Breast epithelium (tissue), 4 donors: ENCODE results near the gene LRRC74B. TPM values are rescaled to one million over a fixed set of nuclear protein-coding genes. Genes with fewer than 3 reads are reported as not detected.

Source experiments
- DNase-seq, 2 donors: peaks; one replicate each; pipeline ENCODE4 v3.0.0-alpha.2; 2019; ENCODE audit warnings: low spot score in 2 of 2
- H3K27ac ChIP-seq, 2 donors: fragments of 200-600 bp; sonication (generic) in 1 of 2; one replicate each; pipeline ENCODE4 v1.5.1; 2016 to 2019; ENCODE audit warnings: mild to moderate bottlenecking in 1 of 2
- H3K27me3 ChIP-seq, 2 donors: fragments of 200-600 bp; sonication (generic) in 1 of 2; one replicate each; pipeline versions ENCODE4 v1.5.1 to v1.6.0; 2017 to 2019; ENCODE audit warnings: control low read depth in 1 of 2, mild to moderate bottlenecking in 1 of 2
- H3K36me3 ChIP-seq: fragments of 200-600 bp; one replicate; pipeline ENCODE4 v1.5.1; 2019
- H3K4me1 ChIP-seq, 2 donors: fragments of 200-600 bp; sonication (generic); one replicate each; pipeline ENCODE4 v1.5.1; 2016 to 2019; ENCODE audit warnings: control low read depth in 1 of 2
- H3K4me3 ChIP-seq, 3 donors: fragments of 200-600 bp; sonication (generic); 1 replicate in 2 of 3; 2 replicates in 1 of 3; pipeline ENCODE4 v1.5.1; 2016 to 2019; ENCODE audit warnings: mild to moderate bottlenecking in 3 of 3, moderate library complexity in 2 of 3
- H3K9me3 ChIP-seq, 2 donors: fragments of 200-600 bp; sonication (generic) in 1 of 2; one replicate each; pipeline ENCODE4 v1.5.1; 2016 to 2019; ENCODE audit warnings: control low read depth in 1 of 2
- POLR2A ChIP-seq: fragments of 450-650 bp; IDR thresholded peaks from one replicate; pipeline ENCODE4 v1.6.1; 2016; ENCODE audit warnings: antibody characterized with exemption, mild to moderate bottlenecking, moderate library complexity
- POLR2AphosphoS5 ChIP-seq, 3 donors: sonication (generic); formaldehyde crosslinking; IDR thresholded peaks; one replicate each; pipeline ENCODE4 v1.6.1; 2017; ENCODE audit warnings: antibody characterized with exemption in 3 of 3
- intact Hi-C: fragments of 100-400 bp; cut with DNase I; formaldehyde crosslinking; loops from one replicate; pipeline ENCODE4 v1.15.1; 2023; ENCODE audit warnings: low total_unique reads
- total RNA-seq, 3 donors: library from RNA; depleted of rRNA; stranded (reverse); fragments of >200 nt; gene quantifications; one replicate each; pipeline ENCODE4 v1.1.0, GENCODE V29; 2016
- TF ChIP-seq, protein P1 (sequence below), 3 donors: fragments of 450-650 bp; IDR thresholded peaks; one replicate each; pipeline ENCODE4 v1.5.1; 2016 to 2017; ENCODE audit warnings: antibody characterized with exemption in 3 of 3, mild to moderate bottlenecking in 3 of 3, moderate library complexity in 3 of 3

Gene LRRC74B
- total RNA-seq, 3 donors from 2014 or later, result not detected

DNA sequence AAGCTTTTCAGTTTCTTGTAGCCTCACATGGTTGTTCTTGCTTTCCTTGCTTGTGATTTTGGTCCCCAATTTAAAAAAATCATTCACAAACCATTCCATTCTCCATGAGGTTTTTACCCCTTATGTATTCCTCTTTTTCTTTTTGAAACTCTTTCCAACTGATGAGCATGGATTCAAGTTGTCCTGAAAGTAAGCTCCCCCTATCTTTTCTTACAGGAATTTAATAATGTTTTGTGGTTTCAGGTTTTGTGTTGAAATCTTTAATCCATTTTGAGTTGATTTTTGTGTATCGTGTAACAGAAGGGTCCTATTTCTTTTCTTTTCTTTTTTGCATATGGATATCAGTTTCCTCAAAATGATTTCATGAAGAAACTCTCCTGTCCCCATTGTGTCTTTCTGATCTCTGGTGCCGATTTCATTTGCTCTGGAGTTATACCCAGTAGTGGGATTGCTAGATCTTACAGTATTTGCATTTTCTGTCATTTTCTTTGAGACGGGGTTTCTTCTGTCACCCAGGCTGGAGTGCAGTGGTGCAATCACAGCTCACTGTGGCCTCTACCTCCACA lies 58.5 kb downstream of the LRRC74B start:
- no peak for DNase-seq
- H3K4me3 ChIP-seq, result no peak overlapping the region
- H3K27ac ChIP-seq, result no peak overlapping the region
- H3K9me3 ChIP-seq, result no peaks in the 10 kb centered on the region
- H3K27me3 ChIP-seq, result no peaks in the 10 kb centered on the region
- peaks cover 0 to 4% of the 10 kb centered on the region in 2 donors for H3K4me1 ChIP-seq
- intact Hi-C loops, result no loop called here
- no peaks in the 10 kb centered on the region for H3K36me3 ChIP-seq
- TF ChIP-seq POLR2AphosphoS5 (IDR thresholded peaks at IDR 0.05) (no peak), POLR2A (no peak)
- TF ChIP-seq, protein P1, sequence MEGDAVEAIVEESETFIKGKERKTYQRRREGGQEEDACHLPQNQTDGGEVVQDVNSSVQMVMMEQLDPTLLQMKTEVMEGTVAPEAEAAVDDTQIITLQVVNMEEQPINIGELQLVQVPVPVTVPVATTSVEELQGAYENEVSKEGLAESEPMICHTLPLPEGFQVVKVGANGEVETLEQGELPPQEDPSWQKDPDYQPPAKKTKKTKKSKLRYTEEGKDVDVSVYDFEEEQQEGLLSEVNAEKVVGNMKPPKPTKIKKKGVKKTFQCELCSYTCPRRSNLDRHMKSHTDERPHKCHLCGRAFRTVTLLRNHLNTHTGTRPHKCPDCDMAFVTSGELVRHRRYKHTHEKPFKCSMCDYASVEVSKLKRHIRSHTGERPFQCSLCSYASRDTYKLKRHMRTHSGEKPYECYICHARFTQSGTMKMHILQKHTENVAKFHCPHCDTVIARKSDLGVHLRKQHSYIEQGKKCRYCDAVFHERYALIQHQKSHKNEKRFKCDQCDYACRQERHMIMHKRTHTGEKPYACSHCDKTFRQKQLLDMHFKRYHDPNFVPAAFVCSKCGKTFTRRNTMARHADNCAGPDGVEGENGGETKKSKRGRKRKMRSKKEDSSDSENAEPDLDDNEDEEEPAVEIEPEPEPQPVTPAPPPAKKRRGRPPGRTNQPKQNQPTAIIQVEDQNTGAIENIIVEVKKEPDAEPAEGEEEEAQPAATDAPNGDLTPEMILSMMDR (IDR thresholded peaks at IDR 0.05), result no peak

DNA sequence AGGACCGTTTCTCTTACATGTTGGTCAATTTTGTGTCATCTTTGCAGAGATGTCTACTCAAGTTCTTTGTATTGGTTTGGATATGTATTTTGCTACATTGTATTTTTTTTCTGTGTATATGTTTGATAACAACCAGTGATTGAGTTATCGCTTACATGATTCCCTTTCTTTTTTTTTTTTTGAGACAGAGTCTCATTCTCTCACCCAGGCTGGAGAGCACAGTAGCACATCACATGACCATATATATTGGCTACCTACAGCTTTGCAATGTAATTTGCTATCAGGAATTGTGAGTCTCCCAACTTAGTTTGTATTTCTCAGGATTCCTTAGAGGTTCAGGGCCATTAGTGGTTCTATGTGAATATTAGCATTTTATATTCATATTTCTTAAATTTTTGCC lies 59.5 kb downstream of the LRRC74B start:
- intact Hi-C loops, result no loop called here
- Histone ChIP-seq H3K4me3 (no peak overlapping the region), H3K4me1 (peaks cover 0 to 4% of the 10 kb centered on the region in 2 donors), H3K27me3 (no peaks in the 10 kb centered on the region), H3K9me3 (no peaks in the 10 kb centered on the region), H3K36me3 (no peaks in the 10 kb centered on the region), H3K27ac (no peak overlapping the region)
- TF ChIP-seq POLR2A (no peak), POLR2AphosphoS5 (IDR thresholded peaks at IDR 0.05) (no peak)
- TF ChIP-seq, protein P1 (IDR thresholded peaks at IDR 0.05), result no peak
- no peak for DNase-seq

DNA sequence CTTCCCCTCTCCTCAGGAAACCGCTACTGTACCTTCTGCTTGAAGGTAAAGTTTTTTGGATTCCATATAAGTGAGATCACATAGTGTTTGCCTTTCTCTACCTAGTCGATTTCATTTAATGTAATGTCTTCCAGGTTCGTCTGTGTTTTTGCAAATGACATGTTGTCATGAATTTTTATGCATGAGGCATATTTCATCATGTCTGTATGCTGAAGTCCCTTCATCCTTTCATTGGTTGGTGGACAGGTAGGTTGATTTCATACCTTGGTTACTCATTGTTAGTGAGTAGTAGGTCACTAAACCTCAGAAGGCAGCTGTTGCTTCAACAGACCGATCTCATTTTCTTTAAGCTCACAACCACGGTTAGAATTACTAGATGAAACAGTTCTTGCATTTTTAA lies 60.3 kb downstream of the LRRC74B start:
- Histone ChIP-seq H3K36me3 (no peaks in the 10 kb centered on the region), H3K9me3 (no peaks in the 10 kb centered on the region), H3K4me1 (peaks cover 0 to 4% of the 10 kb centered on the region in 2 donors), H3K27me3 (no peaks in the 10 kb centered on the region), H3K4me3 (no peak overlapping the region), H3K27ac (no peak overlapping the region)
- intact Hi-C loops, result no loop called here
- DNase-seq, result no peak
- TF ChIP-seq, protein P1 (IDR thresholded peaks at IDR 0.05), result no peak
- TF ChIP-seq POLR2AphosphoS5 (IDR thresholded peaks at IDR 0.05), result no peak
- TF ChIP-seq POLR2A, result no peak

DNA sequence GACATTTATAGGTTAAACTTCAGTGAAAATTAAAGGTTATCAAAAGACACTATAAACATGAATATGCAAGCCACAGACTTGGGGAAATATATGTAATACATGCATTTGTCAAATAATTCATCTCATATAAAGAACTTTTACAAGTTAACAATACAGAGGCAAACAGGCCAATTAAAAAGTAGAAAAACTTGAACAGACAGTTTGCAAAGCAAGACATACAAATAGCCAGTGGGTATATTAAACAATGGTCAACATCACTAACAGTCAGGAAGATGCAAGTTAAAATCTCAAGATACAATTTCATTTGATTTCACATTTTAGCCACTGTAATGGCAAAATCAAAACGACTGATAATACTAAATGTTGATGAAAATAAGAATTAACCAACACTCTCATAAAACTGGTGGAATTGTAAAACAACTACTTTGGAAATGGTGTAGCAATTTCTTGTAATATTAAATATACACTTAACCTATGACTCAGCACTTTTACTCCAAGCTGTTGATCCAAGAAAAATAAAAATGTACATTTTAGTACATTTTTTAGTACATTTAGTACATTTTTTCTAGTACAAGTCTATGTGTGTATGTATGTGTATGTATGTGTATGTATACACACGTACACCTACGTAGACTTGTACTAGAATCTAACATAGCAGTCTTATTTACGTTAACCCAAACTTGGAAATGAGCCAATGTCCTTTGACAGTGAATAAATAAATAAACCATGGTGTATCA lies 62.8 kb downstream of the LRRC74B start:
- no peak overlapping the region for H3K4me3 ChIP-seq
- H3K9me3 ChIP-seq, result no peaks in the 10 kb centered on the region
- no peaks in the 10 kb centered on the region for H3K4me1 ChIP-seq
- H3K36me3 ChIP-seq, result no peaks in the 10 kb centered on the region
- TF ChIP-seq POLR2AphosphoS5 (IDR thresholded peaks at IDR 0.05), result no peak
- TF ChIP-seq, protein P1 (IDR thresholded peaks at IDR 0.05), result no peak
- no peak for TF ChIP-seq POLR2A
- H3K27ac ChIP-seq, result no peak overlapping the region
- no peaks in the 10 kb centered on the region for H3K27me3 ChIP-seq
- no peak for DNase-seq
- intact Hi-C loops, result no loop called here

Other genes with a start within 250 kb of the LRRC74B start
- 100 to 1,000 TPM in 1 of 3 donors, 10 to 100 TPM in 2; 62.7 to 103 (median 73.5) TPM for gene PI4KA, start 187.1 kb upstream of the LRRC74B start, total RNA-seq
- gene SNAP29, start 186.9 kb upstream of the LRRC74B start, total RNA-seq, result 10 to 100 TPM; 17.7 to 28.2 (median 22.5) TPM
- gene CRKL, start 128.5 kb upstream of the LRRC74B start, total RNA-seq, result 10 to 100 TPM; 36.8 to 46.5 (median 42.3) TPM
- 1 to 10 TPM; 1.6 to 3.3 (median 2.2) TPM for gene AIFM3, start 78.7 kb upstream of the LRRC74B start, total RNA-seq
- 10 to 100 TPM; 37.6 to 59.0 (median 46.2) TPM for gene LZTR1, start 63.6 kb upstream of the LRRC74B start, total RNA-seq
- 10 to 100 TPM; 35.8 to 59.9 (median 52.4) TPM for gene THAP7, start 43.8 kb upstream of the LRRC74B start, total RNA-seq
- 1 to 10 TPM in 1 of 3 donors, not detected in 2; 1.6 TPM for gene P2RX6, start 30.8 kb upstream of the LRRC74B start, total RNA-seq
- 1 to 10 TPM; 1.6 to 2.4 (median 2.0) TPM for gene SLC7A4, start 13.4 kb upstream of the LRRC74B start, total RNA-seq